Mammary epithelial cell (primary cell): ENCODE data around the gene KIF6.

ENCODE experiments used
- EZH2 ChIP-seq: IDR thresholded peaks from 2 replicates; pipeline ENCODE4 v1.6.1; 2012; ENCODE audit warnings: low read length, inconsistent platforms, borderline replicate concordance
- TF ChIP-seq, protein P1 (sequence below), 2 donors: IDR thresholded peaks in 1 of 2; conservative IDR thresholded peaks in 1 of 2; 2 replicates each; pipeline ENCODE4 v1.5.1; 2011 to 2012; ENCODE audit warnings: inconsistent platforms in 2 of 2, low read length in 2 of 2, mild to moderate bottlenecking in 2 of 2, control low read depth in 1 of 2, low read depth in 1 of 2; ENCODE audit not compliant: insufficient read depth in 1 of 2; ENCODE audit errors: extremely low read depth in 1 of 2

DNA sequence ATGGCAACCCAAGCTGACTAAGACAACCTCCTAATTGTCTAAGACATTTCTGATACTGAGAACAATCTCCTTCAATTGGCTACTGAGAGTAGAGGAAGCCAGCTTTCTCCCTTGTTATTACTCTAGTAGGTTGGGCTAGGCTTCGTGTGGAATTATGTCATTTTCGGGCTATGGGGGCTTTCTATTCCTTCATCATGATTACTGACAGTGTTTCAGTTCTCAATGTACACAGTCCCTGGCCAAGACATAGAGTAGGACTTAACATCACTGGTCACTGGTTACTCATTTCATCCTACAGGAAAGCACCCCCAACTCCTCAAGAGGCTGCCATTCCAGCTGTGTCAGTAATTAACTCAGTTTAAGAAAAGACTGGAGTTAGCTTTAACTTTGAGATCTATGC lies 100.0 kb downstream of the KIF6 start:
- TF ChIP-seq, protein P1, sequence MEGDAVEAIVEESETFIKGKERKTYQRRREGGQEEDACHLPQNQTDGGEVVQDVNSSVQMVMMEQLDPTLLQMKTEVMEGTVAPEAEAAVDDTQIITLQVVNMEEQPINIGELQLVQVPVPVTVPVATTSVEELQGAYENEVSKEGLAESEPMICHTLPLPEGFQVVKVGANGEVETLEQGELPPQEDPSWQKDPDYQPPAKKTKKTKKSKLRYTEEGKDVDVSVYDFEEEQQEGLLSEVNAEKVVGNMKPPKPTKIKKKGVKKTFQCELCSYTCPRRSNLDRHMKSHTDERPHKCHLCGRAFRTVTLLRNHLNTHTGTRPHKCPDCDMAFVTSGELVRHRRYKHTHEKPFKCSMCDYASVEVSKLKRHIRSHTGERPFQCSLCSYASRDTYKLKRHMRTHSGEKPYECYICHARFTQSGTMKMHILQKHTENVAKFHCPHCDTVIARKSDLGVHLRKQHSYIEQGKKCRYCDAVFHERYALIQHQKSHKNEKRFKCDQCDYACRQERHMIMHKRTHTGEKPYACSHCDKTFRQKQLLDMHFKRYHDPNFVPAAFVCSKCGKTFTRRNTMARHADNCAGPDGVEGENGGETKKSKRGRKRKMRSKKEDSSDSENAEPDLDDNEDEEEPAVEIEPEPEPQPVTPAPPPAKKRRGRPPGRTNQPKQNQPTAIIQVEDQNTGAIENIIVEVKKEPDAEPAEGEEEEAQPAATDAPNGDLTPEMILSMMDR (conservative IDR thresholded peaks at IDR 0.05 in 1 of 2, IDR thresholded peaks at IDR 0.05 in 1 of 2; ENCODE audit: extremely low read depth in 1 of 2, insufficient read depth in 1 of 2, low read depth in 1 of 2, low read length in 2 of 2) = no peak
- TF ChIP-seq EZH2 = no peak
